ENCODE results near the gene TMEM229A.

Gene TMEM229A

DNA sequence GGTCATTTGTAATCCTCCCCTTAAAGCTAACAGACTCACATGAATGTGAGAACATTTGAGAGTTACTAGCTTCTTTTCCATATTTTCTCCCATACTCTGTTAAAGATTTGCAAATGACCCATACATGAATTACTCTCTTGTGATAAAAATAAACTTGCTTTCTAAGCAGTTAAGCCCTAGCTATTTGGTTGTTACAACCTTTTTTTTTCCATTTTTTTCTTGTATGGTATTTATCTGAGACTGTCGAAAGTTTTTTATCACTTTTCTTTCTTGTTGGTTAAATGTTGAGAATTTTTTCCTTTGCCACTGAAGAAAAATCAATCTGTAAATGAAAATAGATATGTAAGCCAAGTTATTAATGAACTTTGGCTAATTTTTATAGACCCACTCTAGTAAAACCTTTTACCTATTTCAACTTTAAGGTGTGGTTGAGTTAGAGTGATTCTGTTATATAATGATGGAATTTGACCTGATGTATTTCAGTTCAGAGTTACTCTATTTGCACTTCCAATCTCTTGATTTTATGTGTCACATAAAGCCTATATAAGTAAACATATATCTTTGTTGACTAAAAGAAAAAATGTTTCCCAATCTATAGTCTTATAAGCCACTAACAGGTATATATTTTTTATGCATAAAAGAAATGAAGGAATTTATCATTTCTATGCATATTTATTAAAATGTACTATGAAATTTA is 19.0 kb upstream of the TMEM229A start:
- TF ChIP-seq ZBTB7A (IDR thresholded peaks at IDR 0.05; ENCODE audit: low read depth) (no peak), CREB1 (IDR thresholded peaks at IDR 0.05; ENCODE audit: low read depth) (no peak), REST (IDR thresholded peaks at IDR 0.05; ENCODE audit: low read depth) (no peak), YY1 (IDR thresholded peaks at IDR 0.05; ENCODE audit: low read depth) (no peak), EP300 (IDR thresholded peaks at IDR 0.05; ENCODE audit: borderline replicate concordance) (no peak), NFIC (IDR thresholded peaks at IDR 0.05) (no peak), FOXM1 (IDR thresholded peaks at IDR 0.05; ENCODE audit: borderline replicate concordance, low read depth) (no peak), TEAD4 (IDR thresholded peaks at IDR 0.05) (no peak), EGR1 (IDR thresholded peaks at IDR 0.05) (no peak), USF1 (IDR thresholded peaks at IDR 0.05) (no peak), CEBPB (IDR thresholded peaks at IDR 0.05) (no peak), TAF1 (IDR thresholded peaks at IDR 0.05; ENCODE audit: low read depth) (no peak), RAD21 (IDR thresholded peaks at IDR 0.05; ENCODE audit: low read depth) (no peak)

- TF ChIP-seq USF1 (IDR thresholded peaks at IDR 0.05) (no peak), TCF12 (IDR thresholded peaks at IDR 0.05; ENCODE audit: low read depth) (no peak), YY1 (IDR thresholded peaks at IDR 0.05; ENCODE audit: low read depth) (no peak), NFIC (IDR thresholded peaks at IDR 0.05) (no peak), ZBTB7A (IDR thresholded peaks at IDR 0.05; ENCODE audit: low read depth) (no peak), EP300 (IDR thresholded peaks at IDR 0.05; ENCODE audit: borderline replicate concordance) (no peak), CEBPB (IDR thresholded peaks at IDR 0.05) (no peak), MAX (IDR thresholded peaks at IDR 0.05) (no peak), TAF1 (IDR thresholded peaks at IDR 0.05; ENCODE audit: low read depth) (no peak), EGR1 (IDR thresholded peaks at IDR 0.05) (no peak), TEAD4 (IDR thresholded peaks at IDR 0.05) (no peak), FOXM1 (IDR thresholded peaks at IDR 0.05; ENCODE audit: borderline replicate concordance, low read depth) (no peak), RAD21 (IDR thresholded peaks at IDR 0.05; ENCODE audit: low read depth) (no peak), CREB1 (IDR thresholded peaks at IDR 0.05; ENCODE audit: low read depth) (no peak), REST (IDR thresholded peaks at IDR 0.05; ENCODE audit: low read depth) (no peak)
These were observed 10.0 kb upstream of the TMEM229A start for GRCh38 chr7:124042826-124043225.

DNA sequence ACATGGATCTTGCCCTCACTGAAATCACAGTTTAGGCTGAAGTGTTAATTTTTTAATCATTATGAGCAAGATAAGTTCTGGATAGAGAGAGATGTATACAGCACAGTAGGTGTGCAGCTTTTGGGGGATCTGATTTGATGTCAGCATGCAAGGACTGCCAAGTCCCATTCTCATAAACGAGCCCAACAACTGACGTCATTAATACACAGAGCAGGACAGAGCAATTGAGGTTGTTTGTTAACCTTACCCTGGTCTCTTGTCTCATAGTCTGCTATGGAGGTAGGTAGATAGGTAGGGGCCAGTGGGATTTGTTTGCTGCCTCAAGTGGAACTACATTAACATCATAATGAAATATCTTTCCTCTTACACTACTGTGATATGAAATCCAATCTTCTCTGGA is 8.6 kb upstream of the TMEM229A start:
- TF ChIP-seq TCF12 (IDR thresholded peaks at IDR 0.05; ENCODE audit: low read depth) (no peak), NFIC (IDR thresholded peaks at IDR 0.05) (no peak), YY1 (IDR thresholded peaks at IDR 0.05; ENCODE audit: low read depth) (no peak), REST (IDR thresholded peaks at IDR 0.05; ENCODE audit: low read depth) (no peak), USF1 (IDR thresholded peaks at IDR 0.05) (no peak), EP300 (IDR thresholded peaks at IDR 0.05; ENCODE audit: borderline replicate concordance) (no peak), FOXM1 (IDR thresholded peaks at IDR 0.05; ENCODE audit: borderline replicate concordance, low read depth) (no peak), CREB1 (IDR thresholded peaks at IDR 0.05; ENCODE audit: low read depth) (no peak), CEBPB (IDR thresholded peaks at IDR 0.05) (no peak), ZBTB7A (IDR thresholded peaks at IDR 0.05; ENCODE audit: low read depth) (no peak), MAX (IDR thresholded peaks at IDR 0.05) (no peak), RAD21 (IDR thresholded peaks at IDR 0.05; ENCODE audit: low read depth) (no peak), EGR1 (IDR thresholded peaks at IDR 0.05) (no peak), TEAD4 (IDR thresholded peaks at IDR 0.05) (no peak), TAF1 (IDR thresholded peaks at IDR 0.05; ENCODE audit: low read depth) (no peak)
